ENCODE results near the gene AARSD1. TPM values are rescaled to one million over a fixed set of nuclear protein-coding genes. Genes with fewer than 3 reads are reported as not detected.
A peak's percentile ranks its signal among the peaks of the same experiment; 100 is the strongest.

The AARSD1 gene, protein sequence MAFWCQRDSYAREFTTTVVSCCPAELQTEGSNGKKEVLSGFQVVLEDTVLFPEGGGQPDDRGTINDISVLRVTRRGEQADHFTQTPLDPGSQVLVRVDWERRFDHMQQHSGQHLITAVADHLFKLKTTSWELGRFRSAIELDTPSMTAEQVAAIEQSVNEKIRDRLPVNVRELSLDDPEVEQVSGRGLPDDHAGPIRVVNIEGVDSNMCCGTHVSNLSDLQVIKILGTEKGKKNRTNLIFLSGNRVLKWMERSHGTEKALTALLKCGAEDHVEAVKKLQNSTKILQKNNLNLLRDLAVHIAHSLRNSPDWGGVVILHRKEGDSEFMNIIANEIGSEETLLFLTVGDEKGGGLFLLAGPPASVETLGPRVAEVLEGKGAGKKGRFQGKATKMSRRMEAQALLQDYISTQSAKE
- total RNA-seq: 10 to 100 TPM; 10.9 to 39.5 (median 26.3) TPM

DNA sequence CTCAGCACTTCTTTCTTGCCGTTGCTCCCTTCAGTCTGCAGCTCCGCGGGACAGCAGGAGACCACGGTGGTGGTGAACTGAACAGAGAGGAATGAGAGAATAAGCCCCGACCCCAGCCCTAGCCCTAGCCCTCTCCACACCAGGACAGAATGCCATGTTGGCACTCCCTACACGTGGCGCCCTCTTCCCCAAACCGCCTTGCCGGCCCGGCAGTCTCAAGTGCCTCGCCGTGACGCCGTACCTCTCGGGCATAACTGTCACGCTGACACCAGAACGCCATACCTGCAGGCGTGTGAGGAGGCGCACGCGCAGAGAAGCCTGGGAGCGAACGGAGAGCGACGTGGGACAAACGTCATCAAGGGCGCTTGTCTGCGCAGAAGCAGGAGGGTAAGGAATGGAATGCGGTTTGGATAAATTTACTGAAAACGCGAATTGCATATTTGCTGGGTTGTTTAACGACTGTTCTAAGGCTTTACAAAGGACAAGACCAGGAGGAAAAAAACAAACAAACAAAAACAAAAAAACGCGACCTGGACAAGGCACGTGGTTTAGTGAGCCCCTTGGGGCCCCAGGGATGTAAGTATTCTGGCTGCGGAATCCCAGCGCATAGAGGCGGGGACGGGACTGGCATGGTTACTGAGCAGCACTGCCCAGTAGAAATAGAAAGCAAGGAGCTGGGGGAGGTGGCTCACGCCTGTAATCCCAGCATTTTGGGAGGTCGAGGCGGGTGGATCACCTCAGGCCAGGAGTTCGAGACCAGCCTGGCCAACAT is at the start of gene AARSD1:
Gene AARSD1 (minus strand): TSS at position 294 of the 772 bp plus-strand sequence. CDS start 14 bp downstream, at position 280.
- no peaks in the 10 kb centered on the region for H3K9me3 ChIP-seq
- WGBS, 2 donors (ENCODE audit: low coverage in 1 of 2): 1 to 5% methylated on average over 15 to 30 of the region's 43 CpGs
- H3K27me3 ChIP-seq: no peaks in the 10 kb centered on the region
- peaks cover 0 to 23% (median 5%) of the 10 kb centered on the region in 3 donors for H3K4me1 ChIP-seq
- peak within 1 kb of the TSS; percentile 72 to 89 for H3K4me3 ChIP-seq
- H3K27ac ChIP-seq: peak within 1 kb of the TSS; percentile 87 to 90 (median 90)
- ATAC-seq: peak; percentile 97
- H3K36me3 ChIP-seq: peaks cover 0 to 36% of the 10 kb centered on the region in 2 donors
- TF ChIP-seq EP300 (IDR thresholded peaks at IDR 0.05) (no peak), POLR2AphosphoS5 (IDR thresholded peaks at IDR 0.05) (peak; percentile 98), POLR2A (IDR thresholded peaks at IDR 0.05) (peak; percentile 75 to 78)
- TF ChIP-seq, protein P1, sequence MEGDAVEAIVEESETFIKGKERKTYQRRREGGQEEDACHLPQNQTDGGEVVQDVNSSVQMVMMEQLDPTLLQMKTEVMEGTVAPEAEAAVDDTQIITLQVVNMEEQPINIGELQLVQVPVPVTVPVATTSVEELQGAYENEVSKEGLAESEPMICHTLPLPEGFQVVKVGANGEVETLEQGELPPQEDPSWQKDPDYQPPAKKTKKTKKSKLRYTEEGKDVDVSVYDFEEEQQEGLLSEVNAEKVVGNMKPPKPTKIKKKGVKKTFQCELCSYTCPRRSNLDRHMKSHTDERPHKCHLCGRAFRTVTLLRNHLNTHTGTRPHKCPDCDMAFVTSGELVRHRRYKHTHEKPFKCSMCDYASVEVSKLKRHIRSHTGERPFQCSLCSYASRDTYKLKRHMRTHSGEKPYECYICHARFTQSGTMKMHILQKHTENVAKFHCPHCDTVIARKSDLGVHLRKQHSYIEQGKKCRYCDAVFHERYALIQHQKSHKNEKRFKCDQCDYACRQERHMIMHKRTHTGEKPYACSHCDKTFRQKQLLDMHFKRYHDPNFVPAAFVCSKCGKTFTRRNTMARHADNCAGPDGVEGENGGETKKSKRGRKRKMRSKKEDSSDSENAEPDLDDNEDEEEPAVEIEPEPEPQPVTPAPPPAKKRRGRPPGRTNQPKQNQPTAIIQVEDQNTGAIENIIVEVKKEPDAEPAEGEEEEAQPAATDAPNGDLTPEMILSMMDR (IDR thresholded peaks at IDR 0.05): peak in 1 of 4 experiments; percentile 9

DNA sequence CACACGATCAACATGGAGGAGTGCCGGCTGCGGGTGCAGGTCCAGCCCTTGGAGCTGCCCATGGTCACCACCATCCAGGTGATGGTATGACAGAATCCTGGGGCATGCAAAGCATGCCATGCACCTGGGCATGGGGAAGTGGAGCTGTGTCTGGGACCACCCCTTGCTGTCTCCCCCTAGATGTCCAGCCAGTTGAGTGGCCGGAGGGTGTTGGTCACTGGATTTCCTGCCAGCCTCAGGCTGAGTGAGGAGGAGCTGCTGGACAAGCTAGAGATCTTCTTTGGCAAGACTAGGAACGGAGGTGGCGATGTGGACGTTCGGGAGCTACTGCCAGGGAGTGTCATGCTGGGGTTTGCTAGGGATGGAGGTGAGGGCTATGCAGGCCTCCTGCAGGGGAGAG is 49.0 kb upstream of the AARSD1 start:
- no peak overlapping the region for H3K4me3 ChIP-seq
- no peaks in the 10 kb centered on the region for H3K27me3 ChIP-seq
- peaks cover 0 to 63% of the 10 kb centered on the region in 2 donors for H3K36me3 ChIP-seq
- WGBS, 2 donors (ENCODE audit: low coverage in 1 of 2): no CpG with 5 or more reads among the region's 8 CpGs
- peak overlapping the region in 3 of 4 donors; percentile 67 to 76 (median 72) for H3K27ac ChIP-seq
- H3K9me3 ChIP-seq: no peaks in the 10 kb centered on the region
- peaks cover 0 to 89% (median 42%) of the 10 kb centered on the region in 3 donors for H3K4me1 ChIP-seq
- no peak for TF ChIP-seq POLR2AphosphoS5 (IDR thresholded peaks at IDR 0.05)
- no peak for TF ChIP-seq EP300 (IDR thresholded peaks at IDR 0.05)
- no peak for TF ChIP-seq POLR2A (IDR thresholded peaks at IDR 0.05)
- TF ChIP-seq, protein P1 (IDR thresholded peaks at IDR 0.05): no peak
- no peak for ATAC-seq

DNA sequence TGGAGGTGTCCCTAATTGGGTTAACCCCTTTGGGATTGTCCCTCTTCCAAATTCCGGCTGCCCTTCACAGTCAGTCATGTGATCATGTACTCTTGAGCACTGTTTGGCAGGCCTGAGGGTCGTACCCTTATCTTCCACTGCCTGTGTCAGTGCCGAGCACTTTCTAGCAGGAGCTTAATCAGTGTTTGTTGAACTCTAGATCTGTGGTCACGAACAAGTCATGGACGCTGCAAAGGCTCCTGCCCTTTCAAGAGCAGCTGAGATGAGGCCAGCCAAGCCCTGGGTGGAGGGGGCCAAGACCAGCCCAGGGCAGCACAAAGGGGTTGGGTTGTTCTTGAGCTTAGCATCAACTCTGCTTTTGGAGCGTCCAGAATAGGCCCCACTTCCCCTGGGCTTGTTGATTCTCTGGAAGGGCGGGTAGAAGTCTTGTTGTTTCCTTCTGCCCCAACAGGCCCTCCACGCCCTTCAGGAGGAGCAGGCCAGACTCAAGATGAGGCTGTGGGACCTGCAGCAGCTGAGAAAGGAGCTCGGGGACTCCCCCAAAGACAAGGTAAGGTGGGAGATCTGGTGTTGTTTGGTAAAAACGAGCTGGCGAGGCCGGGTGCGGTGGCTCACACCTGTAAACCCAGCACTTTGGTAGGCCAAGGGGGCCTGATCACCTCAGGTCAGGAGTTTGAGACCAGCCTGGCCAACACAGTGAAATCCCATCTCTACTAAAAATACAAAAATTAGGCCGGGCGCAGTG is 47.6 kb upstream of the AARSD1 start:
- no peak for ATAC-seq
- peaks cover 0 to 51% of the 10 kb centered on the region in 2 donors for H3K36me3 ChIP-seq
- H3K4me1 ChIP-seq: peaks cover 0 to 95% (median 36%) of the 10 kb centered on the region in 3 donors
- H3K9me3 ChIP-seq: no peaks in the 10 kb centered on the region
- H3K27ac ChIP-seq: peak overlapping the region in 3 of 4 donors; percentile 31 to 67 (median 39)
- H3K4me3 ChIP-seq: no peak overlapping the region
- WGBS, 2 donors (ENCODE audit: low coverage in 1 of 2): 40 to 80% methylated on average over 1 to 7 of the region's 15 CpGs
- no peaks in the 10 kb centered on the region for H3K27me3 ChIP-seq
- TF ChIP-seq POLR2A (IDR thresholded peaks at IDR 0.05): no peak
- TF ChIP-seq, protein P1 (IDR thresholded peaks at IDR 0.05): no peak
- TF ChIP-seq EP300 (IDR thresholded peaks at IDR 0.05): no peak
- TF ChIP-seq POLR2AphosphoS5 (IDR thresholded peaks at IDR 0.05): no peak

DNA sequence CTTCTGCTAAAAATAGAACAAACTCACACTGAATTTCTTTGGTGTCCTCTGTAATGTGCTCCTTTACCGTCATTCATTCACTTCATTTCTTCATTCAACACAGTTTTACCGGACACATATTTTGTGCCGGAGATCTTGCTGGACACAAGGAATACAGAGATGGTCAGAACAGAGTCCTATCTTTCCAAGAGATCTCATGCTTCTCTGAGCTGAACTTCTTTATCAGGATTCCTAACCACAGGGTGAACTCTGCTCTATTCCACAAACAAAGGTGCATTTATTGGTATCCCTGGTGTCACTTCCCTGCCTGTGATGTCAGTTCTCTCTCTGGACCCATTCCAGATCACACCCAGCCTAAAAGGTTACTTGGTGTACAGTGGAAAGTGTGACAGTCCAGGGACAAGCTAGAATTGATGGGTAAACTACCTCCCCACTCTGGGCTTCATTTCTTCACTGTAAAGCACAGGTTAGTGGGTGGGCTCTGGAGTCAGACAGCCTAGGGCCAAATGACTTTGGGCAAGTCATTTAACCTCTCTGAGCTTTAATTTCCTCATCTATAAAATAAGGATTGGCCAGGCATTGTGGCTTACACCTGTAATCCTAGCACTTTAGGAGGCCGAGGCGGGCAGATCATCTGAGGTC is 46.5 kb upstream of the AARSD1 start:
- ATAC-seq: no peak
- Histone ChIP-seq H3K4me3 (no peak overlapping the region), H3K27ac (peak overlapping the region in 3 of 4 donors; percentile 39 to 67 (median 41)), H3K27me3 (no peaks in the 10 kb centered on the region), H3K36me3 (peaks cover 0 to 40% of the 10 kb centered on the region in 2 donors), H3K9me3 (no peaks in the 10 kb centered on the region), H3K4me1 (peaks cover 0 to 92% (median 28%) of the 10 kb centered on the region in 3 donors)
- TF ChIP-seq POLR2AphosphoS5 (IDR thresholded peaks at IDR 0.05) (no peak), EP300 (IDR thresholded peaks at IDR 0.05) (no peak), POLR2A (IDR thresholded peaks at IDR 0.05) (no peak)
- TF ChIP-seq, protein P1 (IDR thresholded peaks at IDR 0.05): no peak
- WGBS, 2 donors (ENCODE audit: low coverage in 1 of 2): 72 to 95% methylated on average over 2 to 3 of the region's 5 CpGs
